Panc1 (cell line): Measurements from ENCODE around the gene WWOX. TPM values are rescaled to one million over a fixed set of nuclear protein-coding genes. Genes with fewer than 3 reads are reported as not detected.

Experiments
- ATAC-seq: fragments of 200-7000 bp; cut with Tn5 transposase; 2 replicates; pipeline ENCODE4 v1.9.1; 2020; ENCODE audit warnings: mild to moderate bottlenecking, moderate library complexity
- BruUV-seq: library from RNA; stranded (reverse); fragments of 400-500 nt; replicated peaks from 2 replicates; lab custom pipeline; 2021; lab: Mats Ljungman, UMichigan
- CTCF ChIA-PET: fragments of 300-600 bp; sonication (Branson Sonifier 250); formaldehyde crosslinking; loops from one replicate; lab custom pipeline; 2022; ENCODE audit warnings: antibody characterized with exemption; lab: Charles Lee
- POLR2A ChIA-PET: fragments of 300-600 bp; sonication (Branson Sonifier 250); formaldehyde crosslinking; loops from one replicate; lab custom pipeline; 2022; ENCODE audit warnings: antibody characterized with exemption; lab: Charles Lee
- DNase-seq: peaks from one replicate; pipeline ENCODE4 v3.0.0-alpha.2; 2010; ENCODE audit warnings: low read depth, low spot score
- H3K27ac ChIP-seq: 2 replicates; pipeline ENCODE4 v1.5.1; 2011; ENCODE audit warnings: mild to moderate bottlenecking, low read length, inconsistent platforms
- H3K27me3 ChIP-seq: fragments of 200-500 bp; sonication (Bioruptor generic); 2 replicates; pipeline ENCODE4 v1.6.0; 2014; ENCODE audit warnings: low read length, inconsistent platforms; ENCODE audit not compliant: control insufficient read depth, insufficient read depth
- H3K36me3 ChIP-seq: fragments of 200-500 bp; sonication (Bioruptor generic); 2 replicates; pipeline ENCODE4 v1.5.1; 2014; ENCODE audit warnings: inconsistent platforms, mild to moderate bottlenecking, low read length, moderate library complexity; ENCODE audit not compliant: control insufficient read depth, insufficient read depth
- H3K4me1 ChIP-seq: 2 replicates; pipeline ENCODE4 v1.5.1; 2011; ENCODE audit warnings: inconsistent platforms, mild to moderate bottlenecking, low read length, moderate library complexity; ENCODE audit not compliant: control insufficient read depth, insufficient read depth
- H3K4me3 ChIP-seq, 2 experiments: 2 replicates each; pipeline ENCODE4 v1.5.1; 2011 to 2012; ENCODE audit warnings: low read depth in 2 of 2, low read length in 2 of 2, mild to moderate bottlenecking in 2 of 2, inconsistent platforms in 1 of 2, moderate library complexity in 1 of 2
- H3K9me3 ChIP-seq: fragments of 200-500 bp; sonication (Bioruptor generic); 2 replicates; pipeline ENCODE4 v1.5.1; 2014; ENCODE audit warnings: low read depth, mild to moderate bottlenecking, inconsistent platforms, low read length, moderate library complexity; ENCODE audit not compliant: control insufficient read depth, insufficient read depth
- CTCF ChIP-seq: fragments of 450-650 bp; IDR thresholded peaks from 2 replicates; pipeline ENCODE4 v1.5.1; 2017; ENCODE audit warnings: mild to moderate bottlenecking
- POLR2AphosphoS5 ChIP-seq: IDR thresholded peaks from 2 replicates; pipeline ENCODE4 v1.6.1; 2012; ENCODE audit warnings: mild to moderate bottlenecking, low read depth, low read length, moderate library complexity
- SIN3A ChIP-seq: IDR thresholded peaks from 2 replicates; pipeline ENCODE4 v1.6.1; 2012; ENCODE audit warnings: low read depth, mild to moderate bottlenecking, low read length, moderate library complexity, borderline replicate concordance; ENCODE audit not compliant: insufficient read depth
- TCF7L2 ChIP-seq: IDR thresholded peaks from 2 replicates; pipeline ENCODE4 v1.6.1; 2011; ENCODE audit warnings: mild to moderate bottlenecking, low read depth, low read length, inconsistent platforms
- in situ Hi-C: cut with HindIII; loops from 2 replicates; pipeline ENCODE4 v1.10.0; 2016; ENCODE audit warnings: low sequenced_read_pairs, low pct_unique_long_range_greater_than_20kb
- intact Hi-C: fragments of 100-400 bp; cut with micrococcal nuclease; formaldehyde crosslinking; loops from one replicate; pipeline ENCODE4 v1.10.0; 2022; ENCODE audit not compliant: unreplicated experiment
- total RNA-seq: library from RNA; stranded (reverse); gene quantifications from one replicate; pipeline ENCODE4 v1.2.1, GENCODE V29; 2021; ENCODE audit not compliant: unreplicated experiment
- TF ChIP-seq, protein P1 (sequence below), 2 experiments: IDR thresholded peaks; 2 replicates each; pipeline ENCODE4 v1.6.1; 2011 to 2012; ENCODE audit warnings: low read depth in 2 of 2, control low read depth in 1 of 2, low read length in 1 of 2, mild to moderate bottlenecking in 1 of 2, moderate library complexity in 1 of 2; ENCODE audit not compliant: insufficient read depth in 1 of 2

Gene WWOX
- total RNA-seq, 1 experiment from 2014 or later = 12.5 TPM

DNA sequence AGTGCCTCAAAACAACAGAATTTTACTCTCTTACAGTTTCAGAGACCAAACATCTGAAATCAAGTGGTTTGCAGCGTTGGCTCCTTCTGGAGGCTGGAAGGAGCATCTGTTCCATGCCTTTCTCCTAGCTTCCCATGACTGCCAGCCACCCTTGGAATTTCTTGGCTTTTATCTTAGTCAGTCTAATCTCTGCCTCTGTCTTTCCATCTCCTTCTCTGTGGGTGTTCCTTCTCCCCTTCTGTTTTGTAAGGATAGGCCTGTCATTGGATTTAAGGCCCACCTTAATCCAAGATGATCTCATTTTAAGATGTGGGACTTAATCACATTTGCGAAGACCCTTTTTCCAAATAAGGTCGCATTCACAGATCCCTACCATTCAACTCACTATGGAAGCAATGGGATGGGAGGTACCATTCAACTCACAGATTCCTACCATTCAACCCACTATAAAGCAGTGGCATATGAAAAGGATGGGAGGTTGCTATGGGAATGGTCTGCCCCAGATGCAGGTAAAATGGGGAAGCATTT is 321.8 kb downstream of the WWOX start:
- TF ChIP-seq CTCF (no peak), SIN3A (no peak), POLR2AphosphoS5 (no peak), TCF7L2 (no peak)
- TF ChIP-seq, protein P1, sequence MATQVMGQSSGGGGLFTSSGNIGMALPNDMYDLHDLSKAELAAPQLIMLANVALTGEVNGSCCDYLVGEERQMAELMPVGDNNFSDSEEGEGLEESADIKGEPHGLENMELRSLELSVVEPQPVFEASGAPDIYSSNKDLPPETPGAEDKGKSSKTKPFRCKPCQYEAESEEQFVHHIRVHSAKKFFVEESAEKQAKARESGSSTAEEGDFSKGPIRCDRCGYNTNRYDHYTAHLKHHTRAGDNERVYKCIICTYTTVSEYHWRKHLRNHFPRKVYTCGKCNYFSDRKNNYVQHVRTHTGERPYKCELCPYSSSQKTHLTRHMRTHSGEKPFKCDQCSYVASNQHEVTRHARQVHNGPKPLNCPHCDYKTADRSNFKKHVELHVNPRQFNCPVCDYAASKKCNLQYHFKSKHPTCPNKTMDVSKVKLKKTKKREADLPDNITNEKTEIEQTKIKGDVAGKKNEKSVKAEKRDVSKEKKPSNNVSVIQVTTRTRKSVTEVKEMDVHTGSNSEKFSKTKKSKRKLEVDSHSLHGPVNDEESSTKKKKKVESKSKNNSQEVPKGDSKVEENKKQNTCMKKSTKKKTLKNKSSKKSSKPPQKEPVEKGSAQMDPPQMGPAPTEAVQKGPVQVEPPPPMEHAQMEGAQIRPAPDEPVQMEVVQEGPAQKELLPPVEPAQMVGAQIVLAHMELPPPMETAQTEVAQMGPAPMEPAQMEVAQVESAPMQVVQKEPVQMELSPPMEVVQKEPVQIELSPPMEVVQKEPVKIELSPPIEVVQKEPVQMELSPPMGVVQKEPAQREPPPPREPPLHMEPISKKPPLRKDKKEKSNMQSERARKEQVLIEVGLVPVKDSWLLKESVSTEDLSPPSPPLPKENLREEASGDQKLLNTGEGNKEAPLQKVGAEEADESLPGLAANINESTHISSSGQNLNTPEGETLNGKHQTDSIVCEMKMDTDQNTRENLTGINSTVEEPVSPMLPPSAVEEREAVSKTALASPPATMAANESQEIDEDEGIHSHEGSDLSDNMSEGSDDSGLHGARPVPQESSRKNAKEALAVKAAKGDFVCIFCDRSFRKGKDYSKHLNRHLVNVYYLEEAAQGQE (IDR thresholded peaks at IDR 0.05; ENCODE audit: insufficient read depth in 1 of 2, low read depth in 2 of 2, low read length in 1 of 2) = no peak
- Histone ChIP-seq H3K9me3 (no peaks in the 10 kb centered on the region), H3K4me3 (no peak overlapping the region), H3K27ac (no peak overlapping the region), H3K36me3 (no peaks in the 10 kb centered on the region), H3K27me3 (no peaks in the 10 kb centered on the region), H3K4me1 (no peaks in the 10 kb centered on the region)
- ATAC-seq (no peak), DNase-seq (no peak)
- in situ Hi-C loops = no loop called here
- POLR2A ChIA-PET = no interaction called here
- CTCF ChIA-PET = no interaction called here
- no TSS peak for BruUV-seq
- intact Hi-C loops = no loop called here

GRCh38 chr16:78425281-78425680 is 325.8 kb downstream of the WWOX start:
- in situ Hi-C loops (no loop called here), intact Hi-C loops (no loop called here)
- Histone ChIP-seq H3K9me3 (no peaks in the 10 kb centered on the region), H3K27me3 (no peaks in the 10 kb centered on the region), H3K4me3 (no peak overlapping the region), H3K36me3 (no peaks in the 10 kb centered on the region), H3K4me1 (no peaks in the 10 kb centered on the region), H3K27ac (no peak overlapping the region)
- CTCF ChIA-PET = no interaction called here
- POLR2A ChIA-PET = no interaction called here
- TF ChIP-seq POLR2AphosphoS5 (no peak), TCF7L2 (no peak), SIN3A (no peak), CTCF (no peak)
- TF ChIP-seq, protein P1 (IDR thresholded peaks at IDR 0.05; ENCODE audit: insufficient read depth in 1 of 2, low read depth in 2 of 2, low read length in 1 of 2) = no peak
- no TSS peak for BruUV-seq
- ATAC-seq = no peak
- DNase-seq = no peak
